ENCODE results near the gene LRRC4B. TPM values are rescaled to one million over a fixed set of nuclear protein-coding genes. Genes with fewer than 3 reads are reported as not detected.

The LRRC4B gene
- total and polyA plus RNA-seq, 2 of the 13 experiments (the other 11 are each of a cell fraction or from before 2014, with no cell fraction given), result not detected

DNA sequence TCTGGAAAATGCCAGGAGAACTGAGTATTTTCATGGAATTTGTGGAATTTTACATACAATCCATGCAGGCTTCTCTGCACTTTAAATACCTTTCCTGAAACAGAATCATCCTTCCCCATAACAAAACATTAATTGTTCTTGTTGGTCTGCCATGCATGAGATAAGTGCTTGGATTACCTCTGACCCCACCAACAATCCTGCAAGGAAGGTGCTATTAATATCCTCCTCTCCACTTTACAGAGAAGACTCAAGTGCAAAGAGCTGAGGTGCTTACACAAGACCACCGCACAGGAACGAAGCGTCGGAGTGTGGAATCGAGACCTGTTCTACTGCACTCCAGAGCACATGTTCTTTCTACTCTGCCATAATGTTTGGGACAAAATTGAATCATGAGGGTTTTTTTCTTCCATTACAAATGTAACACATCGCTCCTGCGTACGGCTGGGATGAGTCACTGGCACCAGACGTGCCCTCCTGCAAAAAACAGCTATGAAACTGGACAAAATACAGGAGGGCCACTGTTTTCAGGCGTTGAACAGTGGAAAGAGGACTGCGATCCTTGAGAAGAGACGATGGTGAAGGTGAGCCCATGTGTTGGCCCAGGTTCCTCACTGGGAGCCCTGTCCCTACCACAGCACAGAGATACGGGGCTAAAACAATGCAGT lies 12.9 kb upstream of the LRRC4B start:
- WGBS (ENCODE audit: low lambda C conversion rate), result 51% methylated on average over 13 of the region's 13 CpGs
- ChIA-PET CTCF (ENCODE audit: low intra/inter-chr PET ratio, low total read pairs) (no interaction called here), POLR2A (no interaction called here)
- in situ Hi-C loops (cut with HindIII; ENCODE audit: extremely low pct_ligation_motif_present, low pct_unique_long_range_greater_than_20kb), result no loop called here
- intact Hi-C loops (cut with micrococcal nuclease; ENCODE audit: unreplicated experiment), result no loop called here
- Histone ChIP-seq H3K4me2 (ENCODE audit: low read depth, low read length) (no peak overlapping the region), H4K20me1 (ENCODE audit: insufficient read depth, low read length) (no peaks in the 10 kb centered on the region), H3K27me3 (ENCODE audit: control insufficient read depth in 1 of 2, insufficient read depth in 2 of 2, low read length in 2 of 2) (peaks cover 0 to 4% of the 10 kb centered on the region in 2 experiments; a peak in 2 of 5 replicates), H3K9me3 (ENCODE audit: low read length) (no peaks in the 10 kb centered on the region), H3K36me3 (replicated peaks in 1 of 2; ENCODE audit: control insufficient read depth in 1 of 2, insufficient read depth in 2 of 2, low read length in 2 of 2) (no peaks in the 10 kb centered on the region), H3K4me3 (replicated peaks in 1 of 3; ENCODE audit: insufficient read depth in 1 of 3, low read depth in 2 of 3, low read length in 3 of 3) (no peak overlapping the region), H3K79me2 (ENCODE audit: insufficient read depth, low read length) (no peaks in the 10 kb centered on the region), H3K9ac (ENCODE audit: insufficient read depth, low read depth, low read length) (no peak overlapping the region), H2AFZ (ENCODE audit: low read length) (no peak overlapping the region), H3K27ac (ENCODE audit: extremely low read length, insufficient read depth, low read length) (no peak overlapping the region), H3K4me1 (ENCODE audit: insufficient read depth, low read length) (no peaks in the 10 kb centered on the region)
- no TSS peak for BruUV-seq (replicated peaks)
- TF ChIP-seq GTF3A (CRISPR knock-in tag; conservative IDR thresholded peaks at IDR 0.05) (no peak), SP140L (CRISPR knock-in tag; IDR thresholded peaks at IDR 0.05; ENCODE audit: borderline replicate concordance) (no peak), KLF13 (CRISPR knock-in tag; IDR thresholded peaks at IDR 0.05) (no peak), RFXAP (CRISPR knock-in tag; IDR thresholded peaks at IDR 0.05; ENCODE audit: borderline replicate concordance) (no peak), ATM (IDR thresholded peaks at IDR 0.05; ENCODE audit: borderline replicate concordance) (no peak), JDP2 (CRISPR knock-in tag; IDR thresholded peaks at IDR 0.05; ENCODE audit: borderline replicate concordance) (no peak)
- FAIRE-seq, result no peak
- no peak for DNase-seq (ENCODE audit: low spot score)
- ATAC-seq, result no peak

GRCh38 chr19:50580240-50580639 lies 12.0 kb upstream of the LRRC4B start:
- intact Hi-C loops (cut with micrococcal nuclease; ENCODE audit: unreplicated experiment), result no loop called here
- Histone ChIP-seq H3K79me2 (ENCODE audit: insufficient read depth, low read length) (no peaks in the 10 kb centered on the region), H2AFZ (ENCODE audit: low read length) (no peak overlapping the region), H3K36me3 (replicated peaks in 1 of 2; ENCODE audit: control insufficient read depth in 1 of 2, insufficient read depth in 2 of 2, low read length in 2 of 2) (no peaks in the 10 kb centered on the region), H3K27ac (ENCODE audit: extremely low read length, insufficient read depth, low read length) (no peak overlapping the region), H3K4me2 (ENCODE audit: low read depth, low read length) (no peak overlapping the region), H4K20me1 (ENCODE audit: insufficient read depth, low read length) (no peaks in the 10 kb centered on the region), H3K9ac (ENCODE audit: insufficient read depth, low read depth, low read length) (no peak overlapping the region), H3K9me3 (ENCODE audit: low read length) (no peaks in the 10 kb centered on the region), H3K27me3 (ENCODE audit: control insufficient read depth in 1 of 2, insufficient read depth in 2 of 2, low read length in 2 of 2) (peaks cover 0 to 3% of the 10 kb centered on the region in 2 experiments; a peak in 1 of 5 replicates), H3K4me1 (ENCODE audit: insufficient read depth, low read length) (no peaks in the 10 kb centered on the region), H3K4me3 (replicated peaks in 1 of 3; ENCODE audit: insufficient read depth in 1 of 3, low read depth in 2 of 3, low read length in 3 of 3) (no peak overlapping the region)
- BruUV-seq (replicated peaks), result no TSS peak
- ChIA-PET CTCF (ENCODE audit: low intra/inter-chr PET ratio, low total read pairs) (no interaction called here), POLR2A (no interaction called here)
- FAIRE-seq (no peak), ATAC-seq (no peak), DNase-seq (ENCODE audit: low spot score) (no peak)
- in situ Hi-C loops (cut with HindIII; ENCODE audit: extremely low pct_ligation_motif_present, low pct_unique_long_range_greater_than_20kb), result no loop called here
- WGBS (ENCODE audit: low lambda C conversion rate), result 68% methylated on average over 6 of the region's 6 CpGs
- TF ChIP-seq WIZ (CRISPR knock-in tag; IDR thresholded peaks at IDR 0.05), result no peak
- TF ChIP-seq NPAS2 (CRISPR knock-in tag; IDR thresholded peaks at IDR 0.05; ENCODE audit: borderline replicate concordance), result no peak
- TF ChIP-seq SIX1 (CRISPR knock-in tag; IDR thresholded peaks at IDR 0.05; ENCODE audit: borderline replicate concordance), result no peak
- TF ChIP-seq TFE3 (CRISPR knock-in tag; IDR thresholded peaks at IDR 0.05), result no peak
- no peak for TF ChIP-seq TAF15 (IDR thresholded peaks at IDR 0.05; ENCODE audit: low read depth, low read length, poor library complexity, severe bottlenecking)
- TF ChIP-seq ZNF644 (CRISPR knock-in tag; IDR thresholded peaks at IDR 0.05; ENCODE audit: low read depth), result no peak
- no peak for TF ChIP-seq TEF (CRISPR knock-in tag; IDR thresholded peaks at IDR 0.05)
- TF ChIP-seq ZNF33B (CRISPR knock-in tag; IDR thresholded peaks at IDR 0.05), result no peak
- TF ChIP-seq HOXA3 (CRISPR knock-in tag; IDR thresholded peaks at IDR 0.05), result no peak
- TF ChIP-seq CHCHD3 (CRISPR knock-in tag; IDR thresholded peaks at IDR 0.05), result no peak
- TF ChIP-seq ZNF597 (CRISPR knock-in tag; IDR thresholded peaks at IDR 0.05), result no peak

Measured in HepG2 (cell line).